Natural killer cell (primary cell): Measurements from ENCODE around the gene NPC1. TPM values are rescaled to one million over a fixed set of nuclear protein-coding genes. Genes with fewer than 3 reads are reported as not detected.
A peak's percentile ranks its signal among the peaks of the same experiment; 100 is the strongest.

Experiments used
- ATAC-seq, 3 donors: fragments of 150-1000 bp in 2 of 3; fragments of 200-7000 bp in 1 of 3; cut with Tn5 transposase; 1 replicate in 1 of 3; 2 replicates in 2 of 3; pipeline ENCODE4 v1.10.0; 2021; ENCODE audit warnings: mild to moderate bottlenecking in 2 of 3, moderate library complexity in 2 of 3
- DNase-seq, 2 donors: peaks; one replicate each; pipeline versions ENCODE4 v3.0.0 to v3.0.0-alpha.2; 2013 to 2021; ENCODE audit warnings: mixed read lengths in 1 of 2
- H3K27ac ChIP-seq: one replicate; pipeline ENCODE4 v1.5.1; 2013; ENCODE audit warnings: mild to moderate bottlenecking, low read length
- H3K27me3 ChIP-seq: one replicate; pipeline ENCODE4 v1.6.1; 2013; ENCODE audit warnings: low read length; ENCODE audit not compliant: control insufficient read depth, insufficient read depth
- H3K36me3 ChIP-seq: one replicate; pipeline ENCODE4 v1.6.1; 2013; ENCODE audit warnings: low read length; ENCODE audit not compliant: control insufficient read depth, insufficient read depth
- H3K4me1 ChIP-seq: one replicate; pipeline ENCODE4 v1.6.1; 2013; ENCODE audit warnings: low read length; ENCODE audit not compliant: control insufficient read depth, insufficient read depth
- H3K4me3 ChIP-seq: one replicate; pipeline ENCODE4 v1.5.1; 2013; ENCODE audit warnings: low read length
- H3K9me3 ChIP-seq: one replicate; pipeline ENCODE4 v1.6.1; 2013; ENCODE audit warnings: low read length; ENCODE audit not compliant: control insufficient read depth, insufficient read depth
- H3K27ac Mint-ChIP-seq, 2 donors: one replicate each; pipeline ENCODE4 v1.8.0; 2022; ENCODE audit warnings: mild to moderate bottlenecking in 2 of 2, mixed read lengths in 2 of 2, moderate library complexity in 1 of 2
- H3K27me3 Mint-ChIP-seq, 2 donors: one replicate each; pipeline ENCODE4 v1.8.0; 2022; ENCODE audit warnings: low read depth in 2 of 2, mixed read lengths in 2 of 2
- H3K36me3 Mint-ChIP-seq: one replicate; pipeline ENCODE4 v1.8.0; 2022; ENCODE audit warnings: mixed read lengths
- H3K4me1 Mint-ChIP-seq, 2 donors: one replicate each; pipeline ENCODE4 v1.8.0; 2022; ENCODE audit warnings: mixed read lengths in 2 of 2
- H3K4me3 Mint-ChIP-seq: one replicate; pipeline ENCODE4 v1.8.0; 2022; ENCODE audit warnings: mild to moderate bottlenecking, moderate library complexity, mixed read lengths
- H3K9me3 Mint-ChIP-seq, 2 donors: one replicate each; pipeline ENCODE4 v1.8.0; 2022; ENCODE audit warnings: mixed read lengths in 2 of 2
- WGBS: methylation state at CpG from one replicate; pipeline ENCODE4 v1.1.7; 2013; ENCODE audit warnings: missing lambda C conversion rate; ENCODE audit not compliant: insufficient coverage; 5-methylcytosine and 5-hydroxymethylcytosine counted together
- intact Hi-C: fragments of 100-400 bp; cut with micrococcal nuclease; formaldehyde crosslinking; loops from one replicate; pipeline ENCODE4 v1.14.2; 2022
- total RNA-seq, 4 donors: library from RNA; stranded (reverse); fragments of 120-200 nt in 1 of 4; gene quantifications; one replicate each; pipeline versions ENCODE4 v1.2.3 to v1.2.4, GENCODE V29; 2013 to 2022
- TF ChIP-seq, protein P1 (sequence below): fragments of 200-600 bp; IDR thresholded peaks from one replicate; pipeline ENCODE4 v1.8.0; 2022; ENCODE audit warnings: antibody characterized with exemption

The NPC1 gene
- total RNA-seq, 3 donors from 2014 or later (not counting 1 experiment from before 2014, with no cell fraction given) = 143 to 203 (median 173) TPM

DNA sequence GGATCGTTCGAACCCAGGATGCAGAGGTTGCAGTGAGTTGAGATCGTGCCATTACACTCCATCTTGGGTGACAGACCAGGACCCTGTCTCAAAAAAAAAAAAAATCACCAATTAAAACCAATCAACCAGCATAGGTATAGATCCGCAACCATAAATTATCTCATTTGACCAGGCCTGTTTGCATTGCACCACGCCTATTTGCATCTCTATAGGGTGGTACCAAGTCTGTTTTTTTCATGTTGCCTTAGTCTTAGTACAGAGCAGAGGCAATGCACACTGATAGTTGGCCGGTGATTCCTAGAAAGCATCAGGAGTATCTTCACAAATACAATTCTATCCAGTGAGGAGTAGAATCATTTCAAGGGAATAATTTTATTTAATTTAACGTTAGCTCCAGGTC lies 9.3 kb upstream of the NPC1 start:
- Mint-ChIP-seq H3K27ac (no peak overlapping the region), H3K9me3 (no peaks in the 10 kb centered on the region), H3K36me3 (no peaks in the 10 kb centered on the region), H3K27me3 (peaks cover 3 to 8% of the 10 kb centered on the region in 2 donors), H3K4me3 (no peak overlapping the region), H3K4me1 (no peaks in the 10 kb centered on the region)
- no peaks in the 10 kb centered on the region for H3K36me3 ChIP-seq
- H3K27me3 ChIP-seq = no peaks in the 10 kb centered on the region
- no peak for DNase-seq
- no peak for ATAC-seq
- TF ChIP-seq, protein P1, sequence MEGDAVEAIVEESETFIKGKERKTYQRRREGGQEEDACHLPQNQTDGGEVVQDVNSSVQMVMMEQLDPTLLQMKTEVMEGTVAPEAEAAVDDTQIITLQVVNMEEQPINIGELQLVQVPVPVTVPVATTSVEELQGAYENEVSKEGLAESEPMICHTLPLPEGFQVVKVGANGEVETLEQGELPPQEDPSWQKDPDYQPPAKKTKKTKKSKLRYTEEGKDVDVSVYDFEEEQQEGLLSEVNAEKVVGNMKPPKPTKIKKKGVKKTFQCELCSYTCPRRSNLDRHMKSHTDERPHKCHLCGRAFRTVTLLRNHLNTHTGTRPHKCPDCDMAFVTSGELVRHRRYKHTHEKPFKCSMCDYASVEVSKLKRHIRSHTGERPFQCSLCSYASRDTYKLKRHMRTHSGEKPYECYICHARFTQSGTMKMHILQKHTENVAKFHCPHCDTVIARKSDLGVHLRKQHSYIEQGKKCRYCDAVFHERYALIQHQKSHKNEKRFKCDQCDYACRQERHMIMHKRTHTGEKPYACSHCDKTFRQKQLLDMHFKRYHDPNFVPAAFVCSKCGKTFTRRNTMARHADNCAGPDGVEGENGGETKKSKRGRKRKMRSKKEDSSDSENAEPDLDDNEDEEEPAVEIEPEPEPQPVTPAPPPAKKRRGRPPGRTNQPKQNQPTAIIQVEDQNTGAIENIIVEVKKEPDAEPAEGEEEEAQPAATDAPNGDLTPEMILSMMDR = no peak
- no peak overlapping the region for H3K27ac ChIP-seq
- WGBS = 97% methylated on average over 6 of the region's 7 CpGs
- intact Hi-C loops = no loop called here
- no peaks in the 10 kb centered on the region for H3K9me3 ChIP-seq
- no peaks in the 10 kb centered on the region for H3K4me1 ChIP-seq
- H3K4me3 ChIP-seq = no peak overlapping the region

GRCh38 chr18:23593720-23594119 lies 7.4 kb upstream of the NPC1 start:
- intact Hi-C loops = no loop called here
- H3K36me3 ChIP-seq = no peaks in the 10 kb centered on the region
- no peaks in the 10 kb centered on the region for H3K4me1 ChIP-seq
- TF ChIP-seq, protein P1 = no peak
- DNase-seq (no peak), ATAC-seq (peak in 1 of 3 donors; percentile 21)
- Mint-ChIP-seq H3K4me3 (no peak overlapping the region), H3K4me1 (no peaks in the 10 kb centered on the region), H3K27me3 (peaks cover 3 to 6% of the 10 kb centered on the region in 2 donors), H3K27ac (no peak overlapping the region), H3K36me3 (no peaks in the 10 kb centered on the region), H3K9me3 (no peaks in the 10 kb centered on the region)
- H3K9me3 ChIP-seq = no peaks in the 10 kb centered on the region
- H3K27me3 ChIP-seq = no peaks in the 10 kb centered on the region
- 94% methylated on average over 2 of the region's 2 CpGs for WGBS
- no peak overlapping the region for H3K27ac ChIP-seq
- no peak overlapping the region for H3K4me3 ChIP-seq

DNA sequence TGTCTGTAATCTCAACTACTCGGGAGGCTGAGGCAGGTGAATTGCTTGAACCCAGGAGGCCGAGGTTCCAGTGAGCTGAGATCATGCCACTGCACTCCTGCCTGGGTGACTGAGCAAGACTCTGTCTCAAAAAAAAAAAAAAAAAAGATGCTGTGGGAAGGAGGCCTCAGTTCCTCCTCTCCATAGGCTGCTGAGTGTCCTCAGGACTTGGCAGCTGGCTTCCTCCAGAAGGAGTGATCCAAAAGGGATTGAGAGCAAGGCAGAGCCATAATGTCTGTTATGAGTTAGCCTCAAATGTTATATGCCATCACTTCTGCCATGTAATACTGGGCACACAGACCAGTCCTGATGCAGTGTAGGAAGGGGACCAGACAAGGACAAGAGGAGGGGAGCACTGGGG lies 6.6 kb upstream of the NPC1 start:
- intact Hi-C loops = no loop called here
- H3K36me3 Mint-ChIP-seq = no peaks in the 10 kb centered on the region
- WGBS = 97% methylated on average over 2 of the region's 2 CpGs

GRCh38 chr18:23591011-23591410 lies 4.7 kb upstream of the NPC1 start:
- no peak overlapping the region for H3K27ac Mint-ChIP-seq
- WGBS = 0% methylated on average over 1 of the region's 1 CpG
- peaks cover 6% of the 10 kb centered on the region in 2 donors for H3K4me1 Mint-ChIP-seq
- no peak overlapping the region for H3K4me3 ChIP-seq
- H3K27me3 ChIP-seq = no peaks in the 10 kb centered on the region
- H3K27ac ChIP-seq = no peak overlapping the region
- peaks cover 6% of the 10 kb centered on the region for H3K4me1 ChIP-seq
- no peaks in the 10 kb centered on the region for H3K36me3 ChIP-seq
- DNase-seq (no peak), ATAC-seq (no peak)
- no peak overlapping the region for H3K4me3 Mint-ChIP-seq
- no peaks in the 10 kb centered on the region for H3K36me3 Mint-ChIP-seq
- TF ChIP-seq, protein P1 = no peak
- peaks cover 0 to 6% of the 10 kb centered on the region in 2 donors for H3K27me3 Mint-ChIP-seq
- no peaks in the 10 kb centered on the region for H3K9me3 ChIP-seq
- H3K9me3 Mint-ChIP-seq = no peaks in the 10 kb centered on the region
- intact Hi-C loops = no loop called here

More for the DNA sequence above, 6.6 kb upstream of the NPC1 start:
- H3K4me3 Mint-ChIP-seq = no peak overlapping the region
- H3K9me3 ChIP-seq = no peaks in the 10 kb centered on the region
- no peaks in the 10 kb centered on the region for H3K9me3 Mint-ChIP-seq
- TF ChIP-seq, protein P1 = no peak
- H3K4me3 ChIP-seq = no peak overlapping the region
- H3K4me1 Mint-ChIP-seq = no peaks in the 10 kb centered on the region
- no peaks in the 10 kb centered on the region for H3K27me3 ChIP-seq
- no peaks in the 10 kb centered on the region for H3K36me3 ChIP-seq
- no peak overlapping the region for H3K27ac ChIP-seq
- DNase-seq (no peak), ATAC-seq (no peak)
- H3K4me1 ChIP-seq = no peaks in the 10 kb centered on the region
- H3K27me3 Mint-ChIP-seq = peaks cover 0 to 6% of the 10 kb centered on the region in 2 donors
- H3K27ac Mint-ChIP-seq = no peak overlapping the region
